ENCODE measurements around the gene CACNA2D4. TPM values are rescaled to one million over a fixed set of nuclear protein-coding genes. Genes with fewer than 3 reads are reported as not detected.

Gene CACNA2D4
- total and polyA plus RNA-seq, 2 donors (not counting 3 experiments of a cell fraction or from before 2014, with no cell fraction given): 0.58 to 0.73 TPM

DNA sequence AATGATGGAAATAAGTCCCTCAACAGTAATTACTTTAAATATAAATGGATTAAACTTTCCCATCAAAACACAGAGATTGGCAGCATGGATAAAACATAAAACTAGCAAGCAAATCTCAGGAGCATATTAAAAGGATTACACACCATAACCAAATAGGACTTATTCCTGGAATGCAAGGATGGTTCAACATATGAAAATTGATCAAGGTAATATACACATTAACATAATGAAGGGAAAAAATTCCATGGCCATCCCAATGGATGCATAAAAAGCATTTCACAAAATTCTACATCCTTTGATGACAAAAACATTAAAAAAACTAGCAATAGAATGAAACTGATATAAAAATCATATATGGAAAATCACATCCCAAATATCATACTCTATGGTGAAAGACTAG, 13.6 kb downstream of the CACNA2D4 start:
- Histone ChIP-seq H3K4me3 (replicated peaks in 1 of 3; ENCODE audit: insufficient read depth in 1 of 3, low read depth in 1 of 3, low read length in 3 of 3) (no peak overlapping the region), H3K36me3 (ENCODE audit: control insufficient read depth in 2 of 2, extremely low read depth in 1 of 2, insufficient read depth in 2 of 2, low read length in 2 of 2) (no peaks in the 10 kb centered on the region), H3K9me1 (replicated peaks; ENCODE audit: control insufficient read depth, extremely low read depth, insufficient read depth, low read length) (no peaks in the 10 kb centered on the region), H3K4me1 (ENCODE audit: control insufficient read depth, extremely low read depth, insufficient read depth, low read length) (no peaks in the 10 kb centered on the region), H4K20me1 (replicated peaks; ENCODE audit: control insufficient read depth, extremely low read depth, insufficient read depth, low read length) (no peaks in the 10 kb centered on the region), H3K27ac (ENCODE audit: insufficient read depth, low read depth, low read length) (no peak overlapping the region), H3K27me3 (ENCODE audit: control insufficient read depth in 2 of 2, insufficient read depth in 2 of 2, low read length in 2 of 2) (no peaks in the 10 kb centered on the region), H3K9ac (replicated peaks; ENCODE audit: extremely low read depth, insufficient read depth, low read length) (no peak overlapping the region), H3K4me2 (ENCODE audit: insufficient read depth, low read length) (no peak overlapping the region), H3K9me3 (replicated peaks; ENCODE audit: control insufficient read depth, insufficient read depth, low read length) (no peaks in the 10 kb centered on the region), H3K79me2 (ENCODE audit: control insufficient read depth, insufficient read depth, low read length) (no peaks in the 10 kb centered on the region), H2AFZ (ENCODE audit: low read depth, low read length) (no peak overlapping the region)
- CTCF ChIA-PET: interaction anchor here (1.7 kb wide), 1 partner anchor 35 kb away, joined by 6 read pairs; no protein-coding TSS in a partner anchor
- dilution Hi-C loops (cut with MboI; ENCODE audit: extremely low pct_ligation_motif_present, low sequenced_read_pairs): no loop called here
- TF ChIP-seq MYC (IDR thresholded peaks at IDR 0.05; ENCODE audit: low read depth, low read length) (no peak), POLR2A (IDR thresholded peaks at IDR 0.05; ENCODE audit: low read depth, low read length) (no peak), JUN (IDR thresholded peaks at IDR 0.05; ENCODE audit: borderline replicate concordance, insufficient read depth, insufficient read length, low read depth) (no peak), POLR2AphosphoS5 (IDR thresholded peaks at IDR 0.05; ENCODE audit: insufficient read depth, low read depth, low read length) (no peak), EZH2 (IDR thresholded peaks at IDR 0.05; ENCODE audit: borderline replicate concordance, low read depth, low read length, severe bottlenecking) (no peak), MAX (IDR thresholded peaks at IDR 0.05; ENCODE audit: insufficient read depth, insufficient read length) (no peak), GATA2 (IDR thresholded peaks at IDR 0.05; ENCODE audit: insufficient read depth, insufficient read length, low read depth, low read length) (no peak), FOS (IDR thresholded peaks at IDR 0.05; ENCODE audit: borderline replicate concordance, insufficient read depth, low read length) (no peak)
- TF ChIP-seq, protein P1, sequence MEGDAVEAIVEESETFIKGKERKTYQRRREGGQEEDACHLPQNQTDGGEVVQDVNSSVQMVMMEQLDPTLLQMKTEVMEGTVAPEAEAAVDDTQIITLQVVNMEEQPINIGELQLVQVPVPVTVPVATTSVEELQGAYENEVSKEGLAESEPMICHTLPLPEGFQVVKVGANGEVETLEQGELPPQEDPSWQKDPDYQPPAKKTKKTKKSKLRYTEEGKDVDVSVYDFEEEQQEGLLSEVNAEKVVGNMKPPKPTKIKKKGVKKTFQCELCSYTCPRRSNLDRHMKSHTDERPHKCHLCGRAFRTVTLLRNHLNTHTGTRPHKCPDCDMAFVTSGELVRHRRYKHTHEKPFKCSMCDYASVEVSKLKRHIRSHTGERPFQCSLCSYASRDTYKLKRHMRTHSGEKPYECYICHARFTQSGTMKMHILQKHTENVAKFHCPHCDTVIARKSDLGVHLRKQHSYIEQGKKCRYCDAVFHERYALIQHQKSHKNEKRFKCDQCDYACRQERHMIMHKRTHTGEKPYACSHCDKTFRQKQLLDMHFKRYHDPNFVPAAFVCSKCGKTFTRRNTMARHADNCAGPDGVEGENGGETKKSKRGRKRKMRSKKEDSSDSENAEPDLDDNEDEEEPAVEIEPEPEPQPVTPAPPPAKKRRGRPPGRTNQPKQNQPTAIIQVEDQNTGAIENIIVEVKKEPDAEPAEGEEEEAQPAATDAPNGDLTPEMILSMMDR (IDR thresholded peaks at IDR 0.05; ENCODE audit: extremely low read depth in 1 of 2, insufficient read depth in 1 of 2, low read depth in 1 of 2, low read length in 2 of 2): no peak
- no peak for FAIRE-seq
- DNase-seq (ENCODE audit: low read depth, low spot score): no peak
- intact Hi-C loops (cut with micrococcal nuclease): no loop called here
- no TSS peak for BruUV-seq (replicated peaks)
- POLR2A ChIA-PET: no interaction called here

All from endothelial cell of umbilical vein (primary cell).